Naive thymus-derived CD4-positive, alpha-beta T cell (primary cell): Measurements from ENCODE around the gene FAM98B. TPM values are rescaled to one million over a fixed set of nuclear protein-coding genes. Genes with fewer than 3 reads are reported as not detected.

Experiments used
- ATAC-seq: fragments of 150-1000 bp; cut with Tn5 transposase; 2 replicates; pipeline ENCODE4 v1.10.0; 2021; ENCODE audit warnings: mild to moderate bottlenecking, moderate library complexity
- CTCF ChIA-PET: fragments of 350-600 bp; sonication (Branson Sonifier 250); formaldehyde crosslinking; loops from one replicate; lab custom pipeline; 2021; ENCODE audit warnings: antibody characterized with exemption; lab: Charles Lee
- POLR2A ChIA-PET: fragments of 350-600 bp; sonication (Branson Sonifier 250); formaldehyde crosslinking; loops from one replicate; lab custom pipeline; 2021; ENCODE audit warnings: antibody characterized with exemption, inconsistent platforms; lab: Charles Lee
- DNase-seq, 9 donors: peaks; one replicate each; pipeline versions ENCODE4 v3.0.0 to v3.0.0-alpha.2; 2020 to 2022; ENCODE audit warnings: mixed read lengths in 1 of 9
- H3K27ac ChIP-seq: one replicate; pipeline ENCODE4 v1.7.0; 2013; ENCODE audit warnings: mild to moderate bottlenecking, low read depth, low read length, moderate library complexity
- H3K27me3 ChIP-seq, 2 donors: one replicate each; pipeline ENCODE4 v1.7.0; 2013; ENCODE audit warnings: low read length in 2 of 2, mild to moderate bottlenecking in 2 of 2, moderate library complexity in 2 of 2; ENCODE audit not compliant: control insufficient read depth in 2 of 2, insufficient read depth in 2 of 2
- H3K36me3 ChIP-seq, 3 experiments: 1 replicate in 2 of 3; 2 replicates in 1 of 3; pipeline ENCODE4 v1.7.0; 2013; ENCODE audit warnings: low read length in 3 of 3, mild to moderate bottlenecking in 3 of 3, moderate library complexity in 1 of 3; ENCODE audit not compliant: insufficient read depth in 3 of 3, control insufficient read depth in 2 of 3
- H3K4me1 ChIP-seq, 2 donors: one replicate each; pipeline ENCODE4 v1.7.0; 2013; ENCODE audit warnings: low read length in 2 of 2, mild to moderate bottlenecking in 2 of 2, moderate library complexity in 1 of 2; ENCODE audit not compliant: control insufficient read depth in 2 of 2, insufficient read depth in 2 of 2
- H3K4me3 ChIP-seq: 2 replicates; pipeline ENCODE4 v1.7.0; 2013; ENCODE audit warnings: mild to moderate bottlenecking, low read length
- H3K9me3 ChIP-seq, 3 experiments: 1 replicate in 2 of 3; 2 replicates in 1 of 3; pipeline ENCODE4 v1.7.0; 2013; ENCODE audit warnings: low read length in 3 of 3; ENCODE audit not compliant: control insufficient read depth in 2 of 3
- H3K27ac Mint-ChIP-seq, 9 donors: one replicate each; pipeline ENCODE4 v1.8.0; 2020 to 2022; ENCODE audit warnings: mixed read lengths in 9 of 9, mild to moderate bottlenecking in 8 of 9, moderate library complexity in 5 of 9, inconsistent platforms in 2 of 9
- H3K27me3 Mint-ChIP-seq, 5 donors: one replicate each; pipeline ENCODE4 v1.8.0; 2021 to 2022; ENCODE audit warnings: mixed read lengths in 5 of 5, mild to moderate bottlenecking in 1 of 5
- H3K36me3 Mint-ChIP-seq, 5 donors: one replicate each; pipeline ENCODE4 v1.8.0; 2020 to 2022; ENCODE audit warnings: mixed read lengths in 5 of 5, mild to moderate bottlenecking in 3 of 5, inconsistent platforms in 1 of 5
- H3K4me1 Mint-ChIP-seq, 7 donors: one replicate each; pipeline ENCODE4 v1.8.0; 2020 to 2022; ENCODE audit warnings: mixed read lengths in 7 of 7, mild to moderate bottlenecking in 3 of 7, inconsistent platforms in 1 of 7
- H3K4me3 Mint-ChIP-seq, 10 donors: one replicate each; pipeline ENCODE4 v1.8.0; 2020 to 2022; ENCODE audit warnings: mild to moderate bottlenecking in 10 of 10, mixed read lengths in 10 of 10, moderate library complexity in 6 of 10, inconsistent platforms in 2 of 10
- H3K9me3 Mint-ChIP-seq, 11 donors: one replicate each; pipeline ENCODE4 v1.8.0; 2020 to 2022; ENCODE audit warnings: mixed read lengths in 11 of 11, mild to moderate bottlenecking in 4 of 11, inconsistent platforms in 1 of 11, moderate library complexity in 1 of 11
- intact Hi-C, 2 donors: fragments of 100-400 bp; cut with micrococcal nuclease; formaldehyde crosslinking; loops; one replicate each; pipeline ENCODE4 v1.15.1; 2023
- polyA plus RNA-seq, 2 donors: library from polyadenylated mRNA; unstranded; fragments of 300-500 nt; fragmentation: Illumina TruSeq; gene quantifications; one replicate each; pipeline ENCODE4 v1.2.3, GENCODE V29; 2021
- total RNA-seq, 6 experiments: library from RNA in 5 of 6; stranded (reverse) in 5 of 6; gene quantifications; 1 replicate in 5 of 6; 2 replicates in 1 of 6; pipeline ENCODE4 v1.2.3 and lab custom pipeline; 2021 to 2026

The FAM98B gene
- total and polyA plus RNA-seq, 7 experiments from 2014 or later: 2.4 to 39.5 (median 26.4) TPM

DNA sequence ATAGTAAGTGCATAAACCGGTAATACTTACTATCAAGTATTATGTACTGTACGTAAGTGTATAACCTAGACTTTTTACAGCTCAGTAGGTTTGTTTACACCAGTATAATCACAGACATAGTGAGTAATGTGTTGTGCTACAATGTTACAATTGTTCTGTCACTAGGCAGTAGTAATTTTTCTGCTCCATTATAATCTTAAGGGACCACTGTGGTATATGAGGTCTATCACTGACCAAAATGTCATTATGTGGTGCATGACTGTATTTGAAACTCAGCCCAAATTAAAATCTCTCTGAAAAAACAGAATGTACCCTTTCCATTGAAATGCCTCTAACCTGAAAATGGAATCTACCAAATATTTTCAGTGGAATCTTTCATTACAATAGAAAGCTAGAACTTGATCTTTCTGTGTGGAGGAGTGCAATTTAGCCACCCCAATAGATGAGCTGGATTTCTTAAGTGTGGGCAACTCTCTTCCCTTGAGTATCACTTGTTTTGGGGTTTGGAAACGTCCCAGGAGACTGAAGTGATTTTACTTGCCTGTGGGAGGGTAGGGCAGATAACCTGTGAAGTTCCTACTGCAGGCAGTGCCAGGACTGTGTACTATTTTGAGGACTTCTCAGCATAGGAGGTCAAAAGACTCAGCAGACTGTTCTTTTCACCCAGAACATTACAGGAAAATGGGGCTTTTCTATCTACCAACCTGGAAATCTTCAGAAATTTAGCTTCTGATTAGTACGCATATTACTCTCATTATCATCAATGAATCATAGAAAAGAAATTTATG, 50.9 kb downstream of the FAM98B start:
- peaks cover 23 to 81% (median 51%) of the 10 kb centered on the region in 5 donors for H3K36me3 Mint-ChIP-seq
- POLR2A ChIA-PET: interaction anchor here (0.5 to 1.4 kb wide), 7 partner anchors 14 to 202 kb away, joined by 3 to 5 read pairs (median 3); no protein-coding TSS in a partner anchor
- no peaks in the 10 kb centered on the region for H3K9me3 Mint-ChIP-seq
- intact Hi-C loops: loop anchor here in 1 of 2 donors (2.0 kb wide), 2 partner anchors 14 to 16 kb away; no protein-coding TSS in a partner anchor
- H3K9me3 ChIP-seq: no peaks in the 10 kb centered on the region
- H3K36me3 ChIP-seq: peaks cover 65 to 98% (median 79%) of the 10 kb centered on the region in 3 experiments
- peaks cover 0 to 36% (median 2%) of the 10 kb centered on the region in 7 donors for H3K4me1 Mint-ChIP-seq
- no peaks in the 10 kb centered on the region for H3K4me1 ChIP-seq
- no peaks in the 10 kb centered on the region for H3K27me3 Mint-ChIP-seq
- no peaks in the 10 kb centered on the region for H3K27me3 ChIP-seq
- H3K27ac ChIP-seq: peak overlapping the region; percentile 29
- H3K4me3 Mint-ChIP-seq: no peak overlapping the region
- CTCF ChIA-PET: interaction anchor here (0.7 to 1.9 kb wide), 5 partner anchors 23 to 186 kb away, joined by 3 to 9 read pairs (median 3); no protein-coding TSS in a partner anchor
- no peak overlapping the region for H3K4me3 ChIP-seq
- ATAC-seq: no peak
- peak overlapping the region; percentile 23 to 84 (median 63) for H3K27ac Mint-ChIP-seq
- no peak for DNase-seq

DNA sequence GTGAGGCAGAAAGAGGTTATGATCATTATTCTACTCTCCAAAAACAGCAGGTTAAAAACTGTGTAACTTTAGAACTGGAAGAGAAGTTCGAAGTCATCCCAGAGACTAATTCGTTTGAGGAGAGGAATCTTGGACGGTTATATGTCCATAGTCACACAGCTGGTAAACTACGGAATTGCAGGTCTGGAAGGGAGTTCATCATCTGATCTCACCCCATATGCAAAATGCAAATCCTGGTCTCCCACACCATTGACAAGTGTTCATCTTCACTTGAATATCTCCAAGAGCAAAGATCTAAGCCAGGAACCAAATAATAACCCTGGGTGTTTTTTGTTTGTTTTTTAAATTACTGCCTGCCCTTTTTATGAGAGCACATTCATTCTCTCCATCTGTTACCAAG, 53.1 kb downstream of the FAM98B start:
- Mint-ChIP-seq H3K27ac (peak overlapping the region; percentile 18 to 84 (median 59)), H3K4me3 (no peak overlapping the region), H3K9me3 (no peaks in the 10 kb centered on the region), H3K36me3 (peaks cover 15 to 74% (median 40%) of the 10 kb centered on the region in 5 donors), H3K27me3 (no peaks in the 10 kb centered on the region), H3K4me1 (peaks cover 0 to 48% (median 0%) of the 10 kb centered on the region in 7 donors)
- DNase-seq (no peak), ATAC-seq (no peak)
- no peak overlapping the region for H3K4me3 ChIP-seq
- peak overlapping the region; percentile 32 for H3K27ac ChIP-seq
- intact Hi-C loops: no loop called here
- CTCF ChIA-PET: interaction anchor here (0.7 to 2.1 kb wide), 3 partner anchors 57 to 184 kb away, joined by 4 to 9 read pairs (median 6); no protein-coding TSS in a partner anchor
- POLR2A ChIA-PET: no interaction called here
- no peaks in the 10 kb centered on the region for H3K27me3 ChIP-seq
- H3K9me3 ChIP-seq: no peaks in the 10 kb centered on the region
- H3K4me1 ChIP-seq: no peaks in the 10 kb centered on the region
- peaks cover 53 to 99% (median 82%) of the 10 kb centered on the region in 3 experiments for H3K36me3 ChIP-seq

DNA sequence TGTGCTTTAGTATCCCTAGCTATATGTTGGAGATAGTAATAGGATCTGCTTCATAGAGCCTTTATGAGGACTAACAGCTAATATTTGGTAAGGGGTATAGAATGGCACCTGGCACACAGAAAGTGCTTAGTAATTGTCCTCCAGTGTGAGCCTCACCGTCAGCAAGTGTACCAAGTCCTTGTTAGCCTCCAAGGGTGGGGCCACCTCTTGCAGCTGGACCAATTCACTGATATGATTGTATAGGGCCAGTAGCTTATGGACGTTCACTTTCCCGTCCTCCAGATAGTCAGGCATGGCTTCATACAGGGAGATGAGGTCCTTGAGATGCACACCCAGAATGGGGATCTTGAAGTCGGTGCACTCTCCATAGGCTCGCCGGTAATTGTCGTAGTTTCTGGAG, 53.6 kb downstream of the FAM98B start:
- H3K4me1 Mint-ChIP-seq: peaks cover 0 to 47% (median 0%) of the 10 kb centered on the region in 7 donors
- Histone ChIP-seq H3K27me3 (no peaks in the 10 kb centered on the region), H3K4me3 (no peak overlapping the region), H3K27ac (peak overlapping the region; percentile 32), H3K36me3 (peaks cover 48 to 99% (median 82%) of the 10 kb centered on the region in 3 experiments), H3K4me1 (no peaks in the 10 kb centered on the region), H3K9me3 (no peaks in the 10 kb centered on the region)
- H3K27me3 Mint-ChIP-seq: no peaks in the 10 kb centered on the region
- DNase-seq (no peak), ATAC-seq (no peak)
- CTCF ChIA-PET: interaction anchor here (0.7 to 2.1 kb wide), 3 partner anchors 10 to 180 kb away, joined by 4 to 6 read pairs (median 4); no protein-coding TSS in a partner anchor
- no peaks in the 10 kb centered on the region for H3K9me3 Mint-ChIP-seq
- POLR2A ChIA-PET: no interaction called here
- intact Hi-C loops: no loop called here
- H3K36me3 Mint-ChIP-seq: peaks cover 14 to 69% (median 35%) of the 10 kb centered on the region in 5 donors
- H3K27ac Mint-ChIP-seq: peak overlapping the region; percentile 18 to 84 (median 59)
- H3K4me3 Mint-ChIP-seq: no peak overlapping the region

DNA sequence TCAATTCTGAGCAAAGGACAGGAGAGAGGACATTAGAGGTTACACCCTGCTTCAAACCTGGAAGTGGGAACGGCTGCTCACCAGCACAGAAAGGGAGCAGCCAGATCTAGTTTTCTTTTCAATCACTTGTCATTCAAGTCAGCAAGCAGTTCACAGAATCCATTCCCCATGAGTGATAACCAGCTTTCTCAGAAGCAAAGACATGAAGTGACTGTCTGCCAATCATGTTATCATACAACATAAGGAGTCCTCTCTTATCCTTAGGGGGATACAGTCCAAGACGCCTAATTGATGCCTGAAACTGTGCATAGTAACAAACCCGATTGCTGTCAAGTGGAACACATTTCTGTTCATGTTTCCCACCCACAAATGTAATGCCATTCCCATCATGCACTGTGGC, 54.7 kb downstream of the FAM98B start:
- ATAC-seq: no peak
- no peak for DNase-seq
- ChIA-PET POLR2A (interaction anchor here (0.9 kb wide), 1 partner anchor 13 kb away, joined by 3 read pairs; no protein-coding TSS in a partner anchor), CTCF (no interaction called here)
- H3K4me3 Mint-ChIP-seq: peak overlapping the region in 1 of 10 donors; percentile 44
- peaks cover 51 to 99% (median 82%) of the 10 kb centered on the region in 3 experiments for H3K36me3 ChIP-seq
- peaks cover 4 to 64% (median 31%) of the 10 kb centered on the region in 5 donors for H3K36me3 Mint-ChIP-seq
- H3K27ac ChIP-seq: no peak overlapping the region
- H3K4me3 ChIP-seq: no peak overlapping the region
- no peaks in the 10 kb centered on the region for H3K9me3 Mint-ChIP-seq
- H3K4me1 ChIP-seq: no peaks in the 10 kb centered on the region
- no peaks in the 10 kb centered on the region for H3K27me3 ChIP-seq
- intact Hi-C loops: loop anchor here in 1 of 2 donors (2.0 kb wide), 1 partner anchor 18 kb away; no protein-coding TSS in a partner anchor
- H3K9me3 ChIP-seq: no peaks in the 10 kb centered on the region
- H3K4me1 Mint-ChIP-seq: peaks cover 0 to 50% (median 0%) of the 10 kb centered on the region in 7 donors
- H3K27me3 Mint-ChIP-seq: no peaks in the 10 kb centered on the region
- peak overlapping the region; percentile 55 to 84 (median 72) for H3K27ac Mint-ChIP-seq

DNA sequence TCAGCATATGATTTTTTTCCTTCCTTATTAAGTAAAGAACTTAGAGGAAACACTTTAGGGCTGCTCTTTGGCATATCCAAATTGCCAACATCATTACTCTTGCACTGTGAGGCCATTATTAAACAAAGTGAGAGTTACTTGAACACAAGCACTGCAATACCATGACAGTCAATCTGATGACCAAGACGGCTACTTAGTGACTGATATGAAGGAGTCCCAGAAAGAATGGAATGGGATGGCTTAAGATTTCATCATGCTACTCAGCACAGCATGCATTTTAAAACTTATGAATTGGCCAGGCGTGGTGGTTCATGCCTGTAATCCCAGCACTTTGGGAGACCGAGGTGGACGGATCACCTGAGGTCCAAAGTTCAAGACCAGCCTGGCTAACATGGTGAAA, 55.2 kb downstream of the FAM98B start:
- POLR2A ChIA-PET: interaction anchor here (0.9 kb wide), 1 partner anchor 22 kb away, joined by 3 read pairs; no protein-coding TSS in a partner anchor
- intact Hi-C loops: loop anchor here in 1 of 2 donors (2.0 kb wide), 1 partner anchor 18 kb away; no protein-coding TSS in a partner anchor
- H3K36me3 ChIP-seq: peaks cover 54 to 99% (median 84%) of the 10 kb centered on the region in 3 experiments

DNA sequence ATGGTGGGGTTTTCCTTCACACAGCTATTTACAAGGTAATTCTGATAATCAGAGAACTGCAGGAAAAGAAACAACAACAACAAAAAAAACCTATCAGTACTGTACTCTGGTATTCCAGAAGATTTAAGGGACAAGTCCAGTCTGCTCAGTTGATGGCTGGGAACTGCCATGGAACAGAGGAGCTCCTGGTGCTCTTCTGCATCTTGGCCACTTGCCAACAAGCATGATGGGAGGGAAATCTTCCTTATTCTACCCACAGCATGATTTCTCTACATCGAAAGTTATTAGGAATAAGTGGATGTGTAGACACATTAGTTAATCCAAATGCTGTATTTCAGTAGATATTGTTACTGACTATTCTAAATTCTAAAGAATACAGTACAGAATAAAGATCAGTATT, 59.0 kb downstream of the FAM98B start:
- Histone ChIP-seq H3K36me3 (peaks cover 43 to 98% (median 74%) of the 10 kb centered on the region in 3 experiments), H3K9me3 (no peaks in the 10 kb centered on the region), H3K27me3 (no peaks in the 10 kb centered on the region), H3K27ac (no peak overlapping the region), H3K4me3 (no peak overlapping the region), H3K4me1 (no peaks in the 10 kb centered on the region)
- peaks cover 11 to 51% (median 26%) of the 10 kb centered on the region in 5 donors for H3K36me3 Mint-ChIP-seq
- H3K9me3 Mint-ChIP-seq: no peaks in the 10 kb centered on the region
- intact Hi-C loops: loop anchor here (2.0 to 5.0 kb wide), 3 partner anchors 20 to 39 kb away; no protein-coding TSS in a partner anchor
- peaks cover 6 to 55% (median 15%) of the 10 kb centered on the region in 7 donors for H3K4me1 Mint-ChIP-seq
- no peak for ATAC-seq
- H3K27ac Mint-ChIP-seq: peak overlapping the region in 6 of 9 donors; percentile 8 to 84 (median 58)
- DNase-seq: no peak
- no peaks in the 10 kb centered on the region for H3K27me3 Mint-ChIP-seq
- ChIA-PET CTCF (interaction anchor here (1.2 to 1.6 kb wide), 3 partner anchors 171 to 182 kb away, joined by 4 to 5 read pairs (median 4); no protein-coding TSS in a partner anchor), POLR2A (interaction anchor here (0.5 to 1.1 kb wide), 4 partner anchors 12 to 178 kb away, joined by 3 to 5 read pairs (median 4); no protein-coding TSS in a partner anchor)
- no peak overlapping the region for H3K4me3 Mint-ChIP-seq

More for the DNA sequence above, 55.2 kb downstream of the FAM98B start:
- Mint-ChIP-seq H3K36me3 (peaks cover 3 to 65% (median 34%) of the 10 kb centered on the region in 5 donors), H3K27ac (peak overlapping the region in 7 of 9 donors; percentile 55 to 84 (median 73)), H3K27me3 (no peaks in the 10 kb centered on the region), H3K4me1 (peaks cover 0 to 52% (median 0%) of the 10 kb centered on the region in 7 donors), H3K4me3 (peak overlapping the region in 1 of 10 donors; percentile 44), H3K9me3 (no peaks in the 10 kb centered on the region)
- Histone ChIP-seq H3K4me3 (no peak overlapping the region), H3K9me3 (no peaks in the 10 kb centered on the region), H3K4me1 (no peaks in the 10 kb centered on the region), H3K27me3 (no peaks in the 10 kb centered on the region), H3K27ac (no peak overlapping the region)
- ATAC-seq: no peak
- CTCF ChIA-PET: interaction anchor here (1.2 to 2.2 kb wide), 2 partner anchors 54 to 190 kb away, joined by 3 to 7 read pairs; no protein-coding TSS in a partner anchor
- DNase-seq: no peak
